Right lobe of liver (tissue), 6 donors: ENCODE data around the gene TARM1. TPM values are rescaled to one million over a fixed set of nuclear protein-coding genes. Genes with fewer than 3 reads are reported as not detected.
A peak's percentile ranks its signal among the peaks of the same experiment; 100 is the strongest.

Source experiments
- ATAC-seq, 4 donors: fragments of 200-7000 bp; cut with Tn5 transposase; one replicate each; pipeline ENCODE4 v1.9.1; 2020; ENCODE audit warnings: mild to moderate bottlenecking in 4 of 4, moderate library complexity in 4 of 4
- DNase-seq, 3 donors: peaks; one replicate each; pipeline ENCODE4 v3.0.0-alpha.2; 2020
- H3K27ac ChIP-seq, 3 donors: fragments of 200-600 bp; one replicate each; pipeline ENCODE4 v1.8.0; 2022
- H3K27me3 ChIP-seq, 2 donors: fragments of 200-600 bp; one replicate each; pipeline ENCODE4 v1.8.0; 2022
- H3K36me3 ChIP-seq, 4 donors: fragments of 200-600 bp; sonication (generic) in 1 of 4; one replicate each; pipeline versions ENCODE4 v1.5.1 to v1.8.0; 2017 to 2022; ENCODE audit warnings: control low read depth in 1 of 4
- H3K4me1 ChIP-seq, 4 donors: fragments of 200-600 bp; sonication (generic) in 1 of 4; one replicate each; pipeline versions ENCODE4 v1.5.1 to v1.8.0; 2017 to 2022; ENCODE audit warnings: control low read depth in 1 of 4
- H3K4me3 ChIP-seq, 3 donors: fragments of 200-600 bp; one replicate each; pipeline ENCODE4 v1.8.0; 2022
- H3K9me3 ChIP-seq, 4 donors: fragments of 200-600 bp; sonication (generic) in 1 of 4; one replicate each; pipeline versions ENCODE4 v1.5.1 to v1.8.0; 2017 to 2022; ENCODE audit warnings: control low read depth in 1 of 4
- CTCF ChIP-seq, 4 donors: fragments of 200-600 bp in 3 of 4; fragments of 450-650 bp in 1 of 4; IDR thresholded peaks; one replicate each; pipeline versions ENCODE4 v1.5.1 to v1.8.0; 2016 to 2022; ENCODE audit warnings: antibody characterized with exemption in 4 of 4, mild to moderate bottlenecking in 2 of 4
- POLR2A ChIP-seq: fragments of 450-650 bp; IDR thresholded peaks from one replicate; pipeline ENCODE4 v1.6.1; 2017; ENCODE audit warnings: antibody characterized with exemption, mild to moderate bottlenecking
- WGBS: methylation state at CpG from one replicate; pipeline ENCODE4 v1.1.6; 2018; ENCODE audit warnings: low coverage, low lambda C conversion rate; ENCODE audit not compliant: insufficient coverage; ENCODE audit errors: missing lambda C conversion rate; 5-methylcytosine and 5-hydroxymethylcytosine counted together
- intact Hi-C, 2 donors: fragments of 100-400 bp; cut with DNase I; formaldehyde crosslinking; loops; one replicate each; pipeline versions ENCODE4 v1.11.2 to v1.14.1; 2022
- total RNA-seq, 6 experiments: library from RNA; depleted of rRNA in 2 of 6; stranded (reverse); fragments of >200 nt in 2 of 6; fragmentation: NEBNext Ultra II Directional in 3 of 6; extraction: Animal tissue kit (Norgen Biotek cat#: 25700) in 3 of 6; gene quantifications; one replicate each; pipeline versions ENCODE4 v1.1.0 to v1.2.4, GENCODE V29; 2016 to 2023
- donor health status: DM: no; HTN: yes; CAD: no.
- donor health status: DM: no; HTN: no; CAD: no.
- donor health status: DM: no; HTN: no; CAD: no.
- donor health status: DM: no; HTN: yes; CAD: no.
- donor health status: DM: no; HTN: yes; CAD: no.

The TARM1 gene
- total RNA-seq, 6 experiments from 2014 or later = not detected

GRCh38 chr19:54069470-54069869, 11.7 kb downstream of the TARM1 start:
- Histone ChIP-seq H3K9me3 (peaks cover 0 to 7% (median 0%) of the 10 kb centered on the region in 4 donors), H3K27ac (no peak overlapping the region), H3K27me3 (no peaks in the 10 kb centered on the region), H3K36me3 (no peaks in the 10 kb centered on the region), H3K4me3 (no peak overlapping the region), H3K4me1 (no peaks in the 10 kb centered on the region)
- 49% methylated on average over 5 of the region's 5 CpGs for WGBS
- no peak for DNase-seq
- TF ChIP-seq POLR2A = no peak
- TF ChIP-seq CTCF (IDR thresholded peaks at IDR 0.05) = no peak
- intact Hi-C loops = no loop called here
- no peak for ATAC-seq

- no peak within 1 kb of the TSS for H3K27ac ChIP-seq
- H3K9me3 ChIP-seq = no peaks in the 10 kb centered on the region
- peak in 1 of 4 donors; percentile 13 for ATAC-seq
- no peak for TF ChIP-seq POLR2A
- no peak for TF ChIP-seq CTCF (IDR thresholded peaks at IDR 0.05)
- H3K36me3 ChIP-seq = no peaks in the 10 kb centered on the region
- intact Hi-C loops = no loop called here
- H3K4me3 ChIP-seq = no peak within 1 kb of the TSS
- H3K4me1 ChIP-seq = no peaks in the 10 kb centered on the region
- H3K27me3 ChIP-seq = no peaks in the 10 kb centered on the region
- WGBS = 59% methylated on average over 23 of the region's 34 CpGs
- DNase-seq = no peak
Observed at GRCh38 chr19:54063350-54064116, 17.6 kb downstream of the TARM1 start, which contains the start of gene VSTM1. Gene VSTM1, minus strand, starts transcription at chr19:54063897. Its CDS starts 120 bp downstream, at chr19:54063777.

GRCh38 chr19:54062643-54063042, 18.5 kb downstream of the TARM1 start:
- H3K4me3 ChIP-seq = no peak overlapping the region
- intact Hi-C loops = no loop called here
- H3K36me3 ChIP-seq = no peaks in the 10 kb centered on the region
- 32% methylated on average over 7 of the region's 9 CpGs for WGBS
- no peaks in the 10 kb centered on the region for H3K27me3 ChIP-seq
- no peaks in the 10 kb centered on the region for H3K9me3 ChIP-seq
- no peaks in the 10 kb centered on the region for H3K4me1 ChIP-seq
- TF ChIP-seq CTCF (IDR thresholded peaks at IDR 0.05) = no peak
- peak; percentile 31 to 62 (median 53) for DNase-seq
- H3K27ac ChIP-seq = no peak overlapping the region
- peak; percentile 46 to 76 (median 60) for ATAC-seq

- Histone ChIP-seq H3K36me3 (no peaks in the 10 kb centered on the region), H3K4me1 (no peaks in the 10 kb centered on the region), H3K4me3 (no peak overlapping the region), H3K9me3 (no peaks in the 10 kb centered on the region), H3K27ac (no peak overlapping the region), H3K27me3 (no peaks in the 10 kb centered on the region)
- 49% methylated on average over 4 of the region's 4 CpGs for WGBS
- TF ChIP-seq CTCF (IDR thresholded peaks at IDR 0.05) (no peak), POLR2A (no peak)
- ATAC-seq (peak in 2 of 4 donors; percentile 42), DNase-seq (no peak)
- intact Hi-C loops = no loop called here
Observed at GRCh38 chr19:54047616-54048015, 33.5 kb downstream of the TARM1 start.
